CD4-positive, alpha-beta T cell (primary cell): ENCODE results near the gene DCUN1D2. TPM values are rescaled to one million over a fixed set of nuclear protein-coding genes. Genes with fewer than 3 reads are reported as not detected.

Experiments used
- ATAC-seq: fragments of 200-7000 bp; cut with Tn5 transposase; one replicate; pipeline ENCODE4 v1.10.0; 2022; ENCODE audit warnings: mild to moderate bottlenecking; ENCODE audit not compliant: poor library complexity
- CTCF ChIA-PET: fragments of 350-600 bp; sonication (Branson Sonifier 250); formaldehyde crosslinking; loops from one replicate; lab custom pipeline; 2021; ENCODE audit warnings: antibody characterized with exemption, inconsistent platforms; lab: Charles Lee
- POLR2A ChIA-PET: fragments of 350-600 bp; sonication (Branson Sonifier 250); formaldehyde crosslinking; loops from one replicate; lab custom pipeline; 2021; ENCODE audit warnings: antibody characterized with exemption, inconsistent platforms; lab: Charles Lee
- DNase-seq, 14 experiments: peaks; one replicate each; pipeline ENCODE4 v3.0.0-alpha.2; 2013 to 2020; ENCODE audit warnings: mixed read lengths in 2 of 14
- H3K27ac ChIP-seq, 2 donors: one replicate each; pipeline versions ENCODE4 v1.5.1 to v1.7.0; 2013; ENCODE audit warnings: low read length in 2 of 2, low read depth in 1 of 2, mild to moderate bottlenecking in 1 of 2
- H3K27me3 ChIP-seq, 2 experiments: 1 replicate in 1 of 2; 2 replicates in 1 of 2; pipeline versions ENCODE4 v1.6.1 to v1.7.0; 2013; ENCODE audit warnings: low read length in 2 of 2, control low read depth in 1 of 2, mild to moderate bottlenecking in 1 of 2, moderate library complexity in 1 of 2; ENCODE audit not compliant: insufficient read depth in 2 of 2, control insufficient read depth in 1 of 2
- H3K36me3 ChIP-seq: one replicate; pipeline ENCODE4 v1.6.1; 2013; ENCODE audit warnings: low read length, control low read depth; ENCODE audit not compliant: insufficient read depth
- H3K4me1 ChIP-seq: one replicate; pipeline ENCODE4 v1.6.1; 2013; ENCODE audit warnings: low read length, control low read depth; ENCODE audit not compliant: insufficient read depth
- H3K4me3 ChIP-seq: one replicate; pipeline ENCODE4 v1.5.1; 2013; ENCODE audit warnings: mild to moderate bottlenecking, low read length, moderate library complexity
- H3K9me3 ChIP-seq, 2 experiments: 1 replicate in 1 of 2; 2 replicates in 1 of 2; pipeline versions ENCODE4 v1.6.1 to v1.7.0; 2013; ENCODE audit warnings: low read length in 2 of 2, mild to moderate bottlenecking in 2 of 2, control low read depth in 1 of 2, moderate library complexity in 1 of 2; ENCODE audit not compliant: control insufficient read depth in 1 of 2, insufficient read depth in 1 of 2
- H3K27ac Mint-ChIP-seq: one replicate; pipeline ENCODE4 v1.8.0; 2020; ENCODE audit warnings: mixed read lengths
- H3K27me3 Mint-ChIP-seq: one replicate; pipeline ENCODE4 v1.8.0; 2021; ENCODE audit warnings: mixed read lengths
- H3K36me3 Mint-ChIP-seq: one replicate; pipeline ENCODE4 v1.8.0; 2021; ENCODE audit warnings: low read depth, mixed read lengths
- H3K4me1 Mint-ChIP-seq: one replicate; pipeline ENCODE4 v1.8.0; 2021; ENCODE audit warnings: low read depth, mixed read lengths
- H3K4me3 Mint-ChIP-seq: one replicate; pipeline ENCODE4 v1.8.0; 2020; ENCODE audit warnings: mild to moderate bottlenecking, mixed read lengths
- H3K9me3 Mint-ChIP-seq: one replicate; pipeline ENCODE4 v1.8.0; 2020; ENCODE audit warnings: mixed read lengths
- CTCF ChIP-seq: fragments of 200-600 bp; IDR thresholded peaks from one replicate; pipeline ENCODE4 v1.8.0; 2022; ENCODE audit warnings: antibody characterized with exemption, mild to moderate bottlenecking
- intact Hi-C, 2 experiments: fragments of 100-400 bp; cut with DNase I in 1 of 2; cut with micrococcal nuclease in 1 of 2; formaldehyde crosslinking; loops; one replicate each; pipeline versions ENCODE4 v1.15.1 to v1.9.0; 2023 to 2025; cut with DNase I, micrococcal nuclease
- total RNA-seq, 174 experiments: library from RNA in 2 of 174; stranded (reverse) in 2 of 174; gene quantifications; one replicate each; pipeline ENCODE4 v1.2.3 and lab custom pipeline; 2021 to 2026

The DCUN1D2 gene
- total RNA-seq, 2 experiments from 2014 or later: 16.2 to 18.9 TPM

- intact Hi-C loops: no loop called here
- H3K27me3 Mint-ChIP-seq: peaks cover 12% of the 10 kb centered on the region
- no peaks in the 10 kb centered on the region for H3K36me3 Mint-ChIP-seq
- H3K4me1 Mint-ChIP-seq: no peaks in the 10 kb centered on the region
- H3K27me3 ChIP-seq: no peaks in the 10 kb centered on the region
- no peaks in the 10 kb centered on the region for H3K9me3 Mint-ChIP-seq
- ATAC-seq (no peak), DNase-seq (peak in 1 of 14 experiments; percentile 23)
- H3K4me1 ChIP-seq: no peaks in the 10 kb centered on the region
- no peak overlapping the region for H3K4me3 Mint-ChIP-seq
- CTCF ChIA-PET: no interaction called here
- POLR2A ChIA-PET: no interaction called here
- H3K27ac Mint-ChIP-seq: no peak overlapping the region
- TF ChIP-seq CTCF: no peak
- no peaks in the 10 kb centered on the region for H3K36me3 ChIP-seq
- H3K9me3 ChIP-seq: peaks cover 0 to 4% of the 10 kb centered on the region in 2 experiments
- no peak overlapping the region for H3K4me3 ChIP-seq
- no peak overlapping the region for H3K27ac ChIP-seq
Measured at GRCh38 chr13:113406321-113407102, 84.0 kb downstream of the DCUN1D2 start.

Other genes starting within 250 kb of the DCUN1D2 start
- gene LAMP1, start 193.5 kb downstream of the DCUN1D2 start, total RNA-seq: 10 to 100 TPM; 72.2 to 80.7 TPM
- under 1 TPM; 0.67 to 0.82 TPM for gene GRTP1, start 126.6 kb downstream of the DCUN1D2 start, total RNA-seq
- gene ADPRHL1, start 37.2 kb downstream of the DCUN1D2 start, total RNA-seq: under 1 TPM; 0.42 to 0.47 TPM
- 10 to 100 TPM; 17.6 to 20.0 TPM for gene TFDP1, start 94.0 kb upstream of the DCUN1D2 start, total RNA-seq
- gene ATP4B, start 167.5 kb upstream of the DCUN1D2 start, total RNA-seq: not detected
- gene GRK1, start 176.5 kb upstream of the DCUN1D2 start, total RNA-seq: not detected